C4-2B (cell line): ENCODE results near the gene RIMS3.

Experiments used
- H3K27ac ChIP-seq: fragments of 450-650 bp; 2 replicates; pipeline ENCODE4 v1.5.1; 2017
- ZFX ChIP-seq: fragments of 450-650 bp; IDR thresholded peaks from 2 replicates; pipeline ENCODE4 v1.6.1; 2017
- TF ChIP-seq, protein P1 (sequence below): fragments of 450-650 bp; conservative IDR thresholded peaks from 2 replicates; pipeline ENCODE4 v1.5.1; 2017; ENCODE audit warnings: mild to moderate bottlenecking

The RIMS3 gene

DNA sequence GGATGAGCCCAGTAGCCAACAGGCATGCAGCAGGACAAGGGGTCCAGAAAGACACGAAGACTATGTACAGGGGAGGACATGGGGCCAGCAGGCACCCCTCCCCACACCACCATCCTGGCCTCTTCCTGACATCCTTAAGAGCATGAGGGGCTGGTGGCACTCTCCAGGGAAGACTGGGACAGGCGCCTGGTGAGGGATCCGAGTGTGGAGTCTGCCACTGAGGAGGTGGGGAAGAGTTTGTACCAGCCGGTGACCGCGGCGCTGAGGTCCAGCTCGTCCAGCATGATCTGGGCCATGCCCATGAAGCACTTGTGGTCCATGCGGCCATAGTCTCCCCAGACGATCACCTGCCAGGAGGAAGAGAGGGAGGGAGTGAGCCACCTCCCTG, 39.1 kb downstream of the RIMS3 start:
- H3K27ac ChIP-seq, result no peak overlapping the region
- TF ChIP-seq ZFX, result no peak
- TF ChIP-seq, protein P1, sequence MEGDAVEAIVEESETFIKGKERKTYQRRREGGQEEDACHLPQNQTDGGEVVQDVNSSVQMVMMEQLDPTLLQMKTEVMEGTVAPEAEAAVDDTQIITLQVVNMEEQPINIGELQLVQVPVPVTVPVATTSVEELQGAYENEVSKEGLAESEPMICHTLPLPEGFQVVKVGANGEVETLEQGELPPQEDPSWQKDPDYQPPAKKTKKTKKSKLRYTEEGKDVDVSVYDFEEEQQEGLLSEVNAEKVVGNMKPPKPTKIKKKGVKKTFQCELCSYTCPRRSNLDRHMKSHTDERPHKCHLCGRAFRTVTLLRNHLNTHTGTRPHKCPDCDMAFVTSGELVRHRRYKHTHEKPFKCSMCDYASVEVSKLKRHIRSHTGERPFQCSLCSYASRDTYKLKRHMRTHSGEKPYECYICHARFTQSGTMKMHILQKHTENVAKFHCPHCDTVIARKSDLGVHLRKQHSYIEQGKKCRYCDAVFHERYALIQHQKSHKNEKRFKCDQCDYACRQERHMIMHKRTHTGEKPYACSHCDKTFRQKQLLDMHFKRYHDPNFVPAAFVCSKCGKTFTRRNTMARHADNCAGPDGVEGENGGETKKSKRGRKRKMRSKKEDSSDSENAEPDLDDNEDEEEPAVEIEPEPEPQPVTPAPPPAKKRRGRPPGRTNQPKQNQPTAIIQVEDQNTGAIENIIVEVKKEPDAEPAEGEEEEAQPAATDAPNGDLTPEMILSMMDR, result no peak

DNA sequence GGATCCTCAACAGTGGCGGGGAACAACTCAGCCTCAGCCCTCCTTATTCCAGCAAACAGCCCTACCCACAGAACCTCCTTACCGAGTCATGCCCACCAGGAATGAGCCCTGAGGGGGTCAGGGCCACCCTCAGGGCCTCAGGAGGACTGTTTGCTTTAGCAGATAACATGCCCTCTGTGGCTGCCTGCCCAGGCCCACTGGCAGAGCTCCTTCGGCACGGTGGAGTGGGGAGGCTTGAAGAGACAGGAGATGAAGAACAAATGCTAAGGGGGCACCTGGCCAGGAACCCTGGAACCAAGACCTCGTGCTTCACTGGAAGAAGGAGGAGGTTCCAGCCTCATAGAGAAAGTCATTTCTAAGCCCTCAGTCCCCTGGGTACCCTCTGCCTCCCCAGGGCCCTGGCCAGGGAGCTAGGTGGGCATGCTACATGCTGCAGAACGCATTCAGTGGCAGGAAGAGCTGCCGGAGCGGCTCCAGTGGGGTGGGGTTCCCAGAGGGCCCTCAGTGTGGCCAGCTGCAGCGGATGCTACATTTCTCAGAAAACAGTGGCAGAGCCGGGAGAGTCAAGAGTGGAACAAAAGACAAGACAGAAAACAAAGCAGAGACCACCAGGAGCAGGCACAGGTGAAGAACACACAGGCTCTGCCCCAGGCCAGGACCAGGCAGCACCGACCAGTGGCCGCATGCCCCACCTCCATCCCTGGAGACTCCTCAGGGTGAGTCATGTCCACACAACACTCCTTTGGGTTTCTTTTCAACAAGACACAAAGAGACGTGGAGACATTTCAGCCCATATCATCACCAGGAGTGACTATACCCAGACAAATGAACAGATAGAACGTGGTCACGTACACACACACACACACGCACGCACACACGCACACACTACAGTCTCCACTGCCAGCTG, 39.8 kb downstream of the RIMS3 start:
- no peak overlapping the region for H3K27ac ChIP-seq
- TF ChIP-seq, protein P1, result no peak; the same call in 1 of the 2 replicates
- no peak for TF ChIP-seq ZFX

DNA sequence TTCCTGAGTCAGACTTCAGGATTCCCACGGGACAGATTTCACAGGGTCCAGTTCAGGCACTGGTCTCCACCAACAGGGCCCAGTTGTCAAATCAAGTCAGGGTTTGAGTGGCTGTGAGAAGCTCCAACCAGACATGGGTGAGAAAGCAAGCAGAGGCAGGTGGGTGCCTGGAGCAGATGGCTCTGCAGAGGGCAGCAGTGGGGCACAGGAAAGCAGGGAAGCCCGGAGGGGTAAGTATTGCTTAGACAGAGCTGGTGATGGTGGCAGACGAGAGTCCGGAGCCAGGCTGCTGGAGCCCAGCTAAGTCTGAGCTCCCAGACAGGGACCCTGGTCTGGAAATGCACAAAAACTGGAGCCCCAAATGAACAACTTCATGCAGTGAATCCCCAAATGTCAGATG, 40.4 kb downstream of the RIMS3 start:
- TF ChIP-seq, protein P1, result peak; percentile 44
- TF ChIP-seq ZFX, result no peak
- H3K27ac ChIP-seq, result no peak overlapping the region

DNA sequence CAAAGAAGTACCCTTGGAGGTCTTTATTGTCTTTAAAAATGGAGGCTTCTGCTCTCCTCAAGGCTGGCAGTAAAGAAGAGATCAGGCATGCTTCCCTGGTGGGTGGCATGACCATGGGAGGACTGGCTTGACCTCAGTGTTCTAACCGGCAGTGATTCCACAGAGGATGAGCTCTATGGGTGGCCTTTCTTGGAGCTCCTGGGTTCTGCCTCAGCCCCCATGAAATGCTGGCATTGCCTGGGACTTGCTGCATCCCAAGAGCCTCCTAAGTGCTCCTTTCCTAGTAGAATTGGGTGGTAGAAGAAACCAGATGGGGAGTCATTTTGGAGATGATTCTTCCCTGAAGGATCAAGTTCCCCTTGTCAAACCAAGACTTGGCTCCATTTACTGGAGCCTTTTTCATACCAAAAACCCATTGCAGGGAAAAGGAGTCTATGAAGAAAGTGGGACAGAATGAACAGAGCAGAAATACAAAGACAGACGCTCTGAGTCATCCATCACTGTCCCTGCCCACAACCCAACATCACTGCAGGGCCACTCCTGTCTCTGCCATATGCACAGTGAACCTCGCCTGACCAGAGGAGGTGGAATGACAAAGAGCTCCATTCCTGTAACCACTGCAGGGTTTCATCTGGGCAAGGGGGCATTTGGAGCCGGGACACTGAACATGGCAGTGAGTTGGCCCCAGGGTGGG, 42.4 kb downstream of the RIMS3 start:
- no peak for TF ChIP-seq ZFX
- TF ChIP-seq, protein P1, result no peak
- H3K27ac ChIP-seq, result no peak overlapping the region

DNA sequence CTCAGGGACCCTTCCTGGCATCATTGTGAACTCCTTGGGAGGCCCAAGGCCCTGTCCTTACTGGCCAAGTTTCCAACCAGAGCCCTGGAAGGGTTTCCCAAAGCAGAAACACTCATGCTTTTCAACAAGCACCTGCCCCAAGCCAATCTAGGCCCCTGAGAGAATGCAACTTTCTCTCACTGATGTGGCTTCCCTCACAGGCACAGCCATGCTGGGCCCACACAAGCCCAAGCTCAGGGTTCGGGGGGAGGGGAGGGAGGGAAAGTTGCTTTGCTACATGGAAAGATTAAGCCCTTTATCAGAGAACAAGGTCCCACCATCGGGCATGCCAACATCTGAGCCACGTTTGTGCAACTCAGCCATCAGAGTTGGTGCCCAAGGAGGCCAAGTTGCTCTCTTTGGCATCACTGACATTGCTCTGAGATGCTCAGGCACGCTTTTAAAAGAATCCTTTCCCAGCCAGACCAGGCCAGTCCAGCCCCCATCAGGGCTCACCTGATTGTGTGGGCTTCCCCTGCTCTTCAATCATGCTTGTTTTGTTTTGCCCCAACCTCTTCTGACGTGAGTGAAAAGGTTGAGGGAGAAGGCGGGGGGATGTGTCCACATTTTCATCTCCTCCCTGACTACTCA, 43.5 kb downstream of the RIMS3 start:
- no peak overlapping the region for H3K27ac ChIP-seq
- TF ChIP-seq ZFX, result no peak
- TF ChIP-seq, protein P1, result no peak

DNA sequence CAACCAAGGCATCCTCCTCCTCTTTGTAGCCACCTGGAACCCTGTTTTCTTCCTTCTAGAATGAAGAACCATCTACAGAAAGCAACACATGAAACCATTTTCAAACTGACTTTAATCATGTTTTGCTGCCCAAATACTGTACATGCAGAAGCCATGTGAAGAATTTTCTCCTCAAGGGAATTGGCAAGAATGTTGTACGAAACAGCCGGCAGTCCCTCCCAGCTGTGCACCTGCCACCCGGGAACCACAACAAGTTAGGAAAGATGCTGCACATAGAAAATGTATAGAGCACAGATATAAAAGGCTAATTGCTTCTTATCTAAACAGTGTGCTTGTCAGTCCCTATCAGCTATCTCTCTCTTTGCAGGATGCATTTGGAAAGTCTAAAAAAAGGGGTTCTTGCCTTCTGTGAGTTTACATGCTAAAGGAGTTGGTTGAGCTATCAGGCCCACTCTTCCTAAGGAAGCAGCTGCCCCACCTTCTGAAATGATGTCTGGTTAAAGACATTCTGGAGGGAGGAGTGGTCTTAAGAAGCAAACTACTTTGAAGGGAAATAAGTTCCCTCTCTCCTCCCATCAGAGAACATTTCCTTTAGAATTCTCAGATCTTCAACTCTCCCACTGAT, 44.8 kb downstream of the RIMS3 start:
- no peak for TF ChIP-seq ZFX
- TF ChIP-seq, protein P1, result no peak
- H3K27ac ChIP-seq, result no peak overlapping the region
